Lower leg skin (tissue), 4 donors: ENCODE data around the gene BNIP5. TPM values are rescaled to one million over a fixed set of nuclear protein-coding genes. Genes with fewer than 3 reads are reported as not detected.

Experiments
- DNase-seq, 2 donors: peaks; one replicate each; pipeline ENCODE4 v3.0.0-alpha.2; 2019; ENCODE audit warnings: low spot score in 2 of 2
- H3K4me3 ChIP-seq: fragments of 200-600 bp; sonication (generic); 2 replicates; pipeline ENCODE4 v1.5.1; 2017; ENCODE audit warnings: mild to moderate bottlenecking, low read depth; ENCODE audit not compliant: poor library complexity, severe bottlenecking
- CTCF ChIP-seq, 3 donors: fragments of 450-650 bp; IDR thresholded peaks; one replicate each; pipeline ENCODE4 v1.5.1; 2016; ENCODE audit warnings: antibody characterized with exemption in 3 of 3, mild to moderate bottlenecking in 3 of 3, moderate library complexity in 2 of 3
- POLR2A ChIP-seq, 2 donors: fragments of 450-650 bp; IDR thresholded peaks; one replicate each; pipeline ENCODE4 v1.6.1; 2016 to 2017; ENCODE audit warnings: antibody characterized with exemption in 2 of 2, mild to moderate bottlenecking in 1 of 2, moderate library complexity in 1 of 2
- WGBS, 2 donors: methylation state at CpG; one replicate each; pipeline ENCODE4 v1.1.5; 2018; 5-methylcytosine and 5-hydroxymethylcytosine counted together
- intact Hi-C: fragments of 100-400 bp; cut with DNase I; formaldehyde crosslinking; loops from one replicate; pipeline ENCODE4 v1.15.0; 2023; ENCODE audit warnings: low total_unique reads
- total RNA-seq, 4 donors: library from RNA; depleted of rRNA; stranded (reverse); fragments of >200 nt; gene quantifications; one replicate each; pipeline ENCODE4 v1.1.0, GENCODE V29; 2016

The BNIP5 gene
- total RNA-seq, 4 donors from 2014 or later: not detected

- 79 to 87% methylated on average over 9 to 10 of the region's 10 CpGs for WGBS, 2 donors
- no peak overlapping the region for H3K4me3 ChIP-seq
- no peak for DNase-seq
- intact Hi-C loops: no loop called here
- TF ChIP-seq POLR2A (IDR thresholded peaks at IDR 0.05): no peak
- no peak for TF ChIP-seq CTCF (IDR thresholded peaks at IDR 0.05)
Observed at GRCh38 chr6:36301085-36301658, 35.5 kb downstream of the BNIP5 start.

- 85 to 90% methylated on average over 4 of the region's 4 CpGs for WGBS, 2 donors
- H3K4me3 ChIP-seq: no peak overlapping the region
- DNase-seq: no peak
- TF ChIP-seq CTCF (IDR thresholded peaks at IDR 0.05) (no peak), POLR2A (IDR thresholded peaks at IDR 0.05) (no peak)
- intact Hi-C loops: no loop called here
Observed at GRCh38 chr6:36298027-36298426, 38.7 kb downstream of the BNIP5 start.

- intact Hi-C loops: no loop called here
- TF ChIP-seq CTCF (IDR thresholded peaks at IDR 0.05): no peak
- no peak for TF ChIP-seq POLR2A (IDR thresholded peaks at IDR 0.05)
- H3K4me3 ChIP-seq: no peak overlapping the region
- no peak for DNase-seq
- WGBS, 2 donors: 43 to 61% methylated on average over 7 of the region's 7 CpGs
Observed at GRCh38 chr6:36297511-36297910, 39.2 kb downstream of the BNIP5 start.

- intact Hi-C loops: no loop called here
- no peak overlapping the region for H3K4me3 ChIP-seq
- TF ChIP-seq POLR2A (IDR thresholded peaks at IDR 0.05): no peak
- no peak for TF ChIP-seq CTCF (IDR thresholded peaks at IDR 0.05)
- DNase-seq: no peak
- WGBS, 2 donors: 81 to 82% methylated on average over 6 of the region's 6 CpGs
Observed at GRCh38 chr6:36297051-36297450, 39.6 kb downstream of the BNIP5 start.

GRCh38 chr6:36296240-36296639 lies 40.4 kb downstream of the BNIP5 start:
- no peak for DNase-seq
- 31 to 39% methylated on average over 1 of the region's 1 CpG for WGBS, 2 donors
- TF ChIP-seq CTCF (IDR thresholded peaks at IDR 0.05): no peak
- TF ChIP-seq POLR2A (IDR thresholded peaks at IDR 0.05): no peak
- no peak overlapping the region for H3K4me3 ChIP-seq
- intact Hi-C loops: no loop called here

GRCh38 chr6:36292170-36292569 lies 44.5 kb downstream of the BNIP5 start:
- intact Hi-C loops: no loop called here
- no peak for DNase-seq
- H3K4me3 ChIP-seq: no peak overlapping the region
- WGBS, 2 donors: 88 to 89% methylated on average over 6 of the region's 6 CpGs
- TF ChIP-seq CTCF (IDR thresholded peaks at IDR 0.05) (no peak), POLR2A (IDR thresholded peaks at IDR 0.05) (no peak)
